H1 (cell line): ENCODE measurements around the gene ADAMTS16. TPM values are rescaled to one million over a fixed set of nuclear protein-coding genes. Genes with fewer than 3 reads are reported as not detected.

Experiments used
- ATF2 ChIP-seq: IDR thresholded peaks from 2 replicates; pipeline ENCODE4 v1.6.1; 2012; ENCODE audit warnings: low read length, inconsistent platforms
- CEBPB ChIP-seq: IDR thresholded peaks from 2 replicates; pipeline ENCODE4 v1.6.1; 2012; ENCODE audit warnings: low read depth, low read length
- RAD21 ChIP-seq, 2 experiments: IDR thresholded peaks in 1 of 2; conservative IDR thresholded peaks in 1 of 2; 2 replicates each; pipeline ENCODE4 v1.6.1; 2011; ENCODE audit warnings: low read depth in 2 of 2, low read length in 2 of 2, improper control_type of control experiment in 1 of 2, inconsistent platforms in 1 of 2, mild to moderate bottlenecking in 1 of 2, moderate library complexity in 1 of 2
- TAF7 ChIP-seq: optimal IDR thresholded peaks from 2 replicates; pipeline ENCODE3; 2011; ENCODE audit warnings: low read depth, mild to moderate bottlenecking, inconsistent platforms, low read length, moderate library complexity, borderline replicate concordance
- TEAD4 ChIP-seq: IDR thresholded peaks from 2 replicates; pipeline ENCODE4 v1.6.1; 2012; ENCODE audit warnings: low read depth, low read length, inconsistent platforms, mixed read lengths
- polyA plus RNA-seq, 7 experiments: library from polyadenylated mRNA; depleted of rRNA in 3 of 7; stranded (reverse) in 5 of 7; unstranded in 2 of 7; fragments of >200 nt in 5 of 7; fragments of 200-250 nt in 2 of 7; gene quantifications; 1 replicate in 5 of 7; 2 replicates in 1 of 7; 4 replicates in 1 of 7; pipeline versions ENCODE4 v1.2.1 to v1.2.3, GENCODE V29; 2011 to 2013; ENCODE audit warnings: missing spikeins in 2 of 7, mixed read lengths in 2 of 7
- total RNA-seq: library from RNA; stranded (reverse); fragmentation: NEBNext Ultra II Directional; extraction: Animal tissue kit (Norgen Biotek cat#: 25700); gene quantifications from 2 replicates; pipeline ENCODE4 v1.2.1, GENCODE V29; 2021

Gene ADAMTS16
- total and polyA plus RNA-seq, 2 of the 8 experiments (the other 6 are each of a cell fraction or from before 2014, with no cell fraction given), result 3.7 to 16.0 TPM

GRCh38 chr5:5340206-5340729 is 200.1 kb downstream of the ADAMTS16 start (continued):
- TF ChIP-seq ATF2 (peak; percentile 72; the same call in 1 of the 2 replicates), CEBPB (peak; percentile 56; the same call in 1 of the 2 replicates), TAF7 (no peak), TEAD4 (peak; percentile 96), RAD21 (IDR thresholded peaks at IDR 0.05 in 1 of 2, conservative IDR thresholded peaks at IDR 0.05 in 1 of 2; ENCODE audit: low read depth in 2 of 2, low read length in 2 of 2) (peak; percentile 39 to 50; a peak in 3 of 4 replicates)
